DMS 273 treated with DMSO at 0.1 percent for 48 hours (cell line): ENCODE measurements around the gene TMEM42.

Experiments used
- DNase-seq: peaks from one replicate; lab custom pipeline; 2025; lab: John Stamatoyannopoulos, UW

TMEM42 gene

DNA sequence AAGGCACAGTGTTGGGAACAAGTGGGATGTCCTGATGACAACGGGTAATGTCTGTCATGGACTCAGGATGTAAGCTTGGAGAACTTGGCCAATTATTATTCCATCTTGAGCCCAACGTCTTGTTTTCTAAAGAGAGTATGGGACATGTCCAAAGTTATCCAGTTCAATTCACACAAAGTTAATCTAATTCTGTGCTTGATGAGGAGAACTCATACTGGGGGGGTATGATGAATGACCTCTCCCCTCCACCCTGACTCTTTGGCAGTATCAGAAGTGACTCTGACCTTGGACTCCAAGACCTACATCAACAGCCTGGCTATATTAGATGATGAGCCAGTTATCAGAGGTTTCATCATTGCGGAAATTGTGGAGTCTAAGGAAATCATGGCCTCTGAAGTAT lies 49.0 kb downstream of the TMEM42 start:
- DNase-seq: no peak

DNA sequence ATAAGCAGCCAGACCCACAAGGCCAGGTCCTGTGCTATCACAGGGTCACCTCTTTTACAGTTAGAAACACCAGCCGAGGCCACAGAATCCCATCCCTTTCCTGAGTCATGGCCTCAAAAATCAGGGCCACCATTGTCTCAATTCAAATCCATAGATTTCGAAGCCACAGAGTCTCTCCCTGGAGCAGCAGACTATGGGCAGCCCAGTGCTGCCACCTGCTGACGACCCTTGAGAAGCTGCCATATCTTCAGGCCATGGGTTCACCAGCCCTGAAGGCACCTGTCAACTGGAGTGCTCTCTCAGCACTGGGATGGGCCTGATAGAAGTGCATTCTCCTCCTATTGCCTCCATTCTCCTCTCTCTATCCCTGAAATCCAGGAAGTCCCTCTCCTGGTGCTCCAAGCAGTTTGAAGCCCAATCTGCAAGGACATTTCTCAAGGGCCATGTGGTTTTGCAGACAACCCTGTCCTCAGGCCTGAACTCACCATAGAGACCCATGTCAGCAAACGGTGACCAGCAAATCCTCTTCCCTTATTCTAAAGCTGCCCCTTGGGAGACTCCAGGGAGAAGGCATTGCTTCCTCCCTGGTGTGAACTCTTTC lies 52.3 kb downstream of the TMEM42 start:
- DNase-seq: no peak

DNA sequence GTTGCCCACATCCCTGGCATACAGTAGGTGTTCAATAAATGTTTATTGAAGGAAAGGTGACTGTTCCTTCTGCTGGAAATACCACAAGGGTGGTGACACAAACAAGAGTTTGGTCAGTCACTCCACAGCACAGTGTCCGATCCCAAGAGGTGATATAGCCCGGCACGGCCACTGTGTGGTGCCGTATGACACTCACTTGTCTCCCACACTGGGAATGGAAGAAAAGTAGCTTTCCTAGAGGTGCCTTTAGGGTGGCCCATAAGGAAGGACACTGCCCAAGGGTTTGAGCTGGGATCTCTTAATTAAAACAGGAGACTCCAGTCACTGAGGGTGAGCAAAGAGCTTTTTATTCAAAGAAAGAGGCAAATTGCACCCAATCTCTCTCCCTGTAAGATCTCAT lies 53.2 kb downstream of the TMEM42 start:
- no peak for DNase-seq
